GM12872 (cell line): ENCODE measurements around the gene CDH13.

Source experiments
- CTCF ChIP-seq: IDR thresholded peaks from 3 replicates; pipeline ENCODE4 v1.5.1; 2011; ENCODE audit warnings: low read depth, mild to moderate bottlenecking, low read length, moderate library complexity; ENCODE audit not compliant: insufficient read depth

Gene CDH13

GRCh38 chr16:83700918-83701317, 1074.1 kb downstream of the CDH13 start:
- TF ChIP-seq CTCF: no peak

GRCh38 chr16:83701494-83701893, 1074.7 kb downstream of the CDH13 start:
- TF ChIP-seq CTCF: no peak

GRCh38 chr16:83704656-83705055, 1077.9 kb downstream of the CDH13 start:
- TF ChIP-seq CTCF: no peak

- no peak for TF ChIP-seq CTCF
Observed at GRCh38 chr16:83705856-83706255, 1079.1 kb downstream of the CDH13 start.

GRCh38 chr16:83706394-83706793, 1079.6 kb downstream of the CDH13 start:
- no peak for TF ChIP-seq CTCF

GRCh38 chr16:83711069-83711468, 1084.3 kb downstream of the CDH13 start:
- no peak for TF ChIP-seq CTCF

- TF ChIP-seq CTCF: no peak
Observed at GRCh38 chr16:83713597-83713996, 1086.8 kb downstream of the CDH13 start.

- TF ChIP-seq CTCF: no peak
Observed at GRCh38 chr16:83714286-83714685, 1087.5 kb downstream of the CDH13 start.
